Left lung (tissue), 10 donors: ENCODE results near the gene WWC2. TPM values are rescaled to one million over a fixed set of nuclear protein-coding genes. Genes with fewer than 3 reads are reported as not detected.

Experiments
- ATAC-seq: fragments of 200-7000 bp; cut with Tn5 transposase; one replicate; pipeline ENCODE4 v1.9.1; 2020; ENCODE audit warnings: moderate library complexity
- DNase-seq, 4 donors: peaks; one replicate each; pipeline ENCODE4 v3.0.0-alpha.2; 2013 to 2020
- H3K27ac ChIP-seq, 2 donors: fragments of 200-600 bp; sonication (generic) in 1 of 2; one replicate each; pipeline versions ENCODE4 v1.5.0 to v1.8.0; 2020 to 2021
- H3K27me3 ChIP-seq, 2 donors: fragments of 200-600 bp; sonication (generic) in 1 of 2; one replicate each; pipeline versions ENCODE4 v1.5.0 to v1.8.0; 2020 to 2021
- H3K36me3 ChIP-seq, 2 donors: fragments of 200-600 bp; sonication (generic) in 1 of 2; one replicate each; pipeline versions ENCODE4 v1.5.0 to v1.8.0; 2020 to 2021
- H3K4me1 ChIP-seq, 2 donors: fragments of 200-600 bp; one replicate each; pipeline ENCODE4 v1.8.0; 2021
- H3K4me3 ChIP-seq, 2 donors: fragments of 200-600 bp; sonication (generic) in 1 of 2; one replicate each; pipeline versions ENCODE4 v1.5.0 to v1.8.0; 2020 to 2021; ENCODE audit warnings: mild to moderate bottlenecking in 1 of 2
- H3K9me3 ChIP-seq, 2 donors: fragments of 200-600 bp; sonication (generic) in 1 of 2; one replicate each; pipeline versions ENCODE4 v1.5.0 to v1.8.0; 2020 to 2021
- intact Hi-C, 2 donors: fragments of 100-400 bp; cut with DNase I; formaldehyde crosslinking; loops; one replicate each; pipeline versions ENCODE4 v1.11.2 to v1.14.2; 2022
- polyA plus RNA-seq, 6 donors: library from polyadenylated mRNA; unstranded; fragments of 120-200 nt; gene quantifications; one replicate each; pipeline ENCODE4 v1.2.1, GENCODE V29; 2013; ENCODE audit not compliant: insufficient read length in 6 of 6
- total RNA-seq, 2 donors: library from RNA; stranded (reverse); fragmentation: NEBNext Ultra II Directional; extraction: Animal tissue kit (Norgen Biotek cat#: 25700); gene quantifications; one replicate each; pipeline ENCODE4 v1.2.1, GENCODE V29; 2021
- TF ChIP-seq, protein P1 (sequence below), 2 donors: fragments of 200-600 bp; sonication (generic) in 1 of 2; IDR thresholded peaks; one replicate each; pipeline versions ENCODE4 v1.5.0 to v1.8.0; 2021; ENCODE audit warnings: antibody characterized with exemption in 2 of 2
- donor health status: DM: no; HTN: yes; CAD: no.
- donor health status: DM: no; HTN: no; CAD: no.

Gene WWC2
- total and polyA plus RNA-seq, 8 donors, result 39.6 to 96.9 (median 52.3) TPM

DNA sequence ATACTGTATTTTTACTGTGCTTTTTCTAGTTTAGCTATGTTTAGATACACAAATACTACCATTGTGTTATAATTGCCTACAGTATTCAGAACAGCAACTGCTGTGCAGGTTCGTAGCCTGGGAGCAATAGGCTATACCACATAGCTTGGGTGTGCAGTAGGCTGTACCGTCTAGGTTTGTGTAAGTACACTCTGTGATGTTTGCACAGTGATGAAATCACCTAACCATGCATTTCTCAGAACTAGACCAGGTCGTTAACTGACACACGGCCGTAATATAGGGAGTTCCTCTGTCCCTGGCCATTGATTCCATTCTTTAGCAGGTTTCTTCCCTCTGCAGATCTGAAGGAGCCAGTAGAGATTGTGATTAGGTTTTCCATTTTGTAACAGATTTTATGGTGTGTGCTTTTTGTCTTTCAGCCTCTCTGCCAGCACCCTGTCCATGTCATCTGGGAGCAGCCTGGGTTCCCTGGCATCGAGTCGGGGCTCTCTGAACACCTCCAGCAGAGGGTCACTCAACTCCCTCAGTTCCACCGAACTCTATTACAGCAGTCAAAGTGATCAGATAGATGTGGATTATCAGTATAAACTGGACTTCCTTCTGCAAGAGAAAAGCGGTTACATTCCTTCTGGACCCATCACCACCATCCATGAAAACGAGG is 161.6 kb downstream of the WWC2 start:
- ATAC-seq (peak; percentile 78), DNase-seq (peak in 1 of 4 donors; percentile 44)
- intact Hi-C loops, result no loop called here
- Histone ChIP-seq H3K9me3 (no peaks in the 10 kb centered on the region), H3K36me3 (peaks cover 0 to 15% of the 10 kb centered on the region in 2 donors), H3K4me1 (peaks cover 9 to 19% of the 10 kb centered on the region in 2 donors), H3K27ac (peak overlapping the region in 1 of 2 donors; percentile 30), H3K4me3 (no peak overlapping the region), H3K27me3 (no peaks in the 10 kb centered on the region)
- TF ChIP-seq, protein P1, sequence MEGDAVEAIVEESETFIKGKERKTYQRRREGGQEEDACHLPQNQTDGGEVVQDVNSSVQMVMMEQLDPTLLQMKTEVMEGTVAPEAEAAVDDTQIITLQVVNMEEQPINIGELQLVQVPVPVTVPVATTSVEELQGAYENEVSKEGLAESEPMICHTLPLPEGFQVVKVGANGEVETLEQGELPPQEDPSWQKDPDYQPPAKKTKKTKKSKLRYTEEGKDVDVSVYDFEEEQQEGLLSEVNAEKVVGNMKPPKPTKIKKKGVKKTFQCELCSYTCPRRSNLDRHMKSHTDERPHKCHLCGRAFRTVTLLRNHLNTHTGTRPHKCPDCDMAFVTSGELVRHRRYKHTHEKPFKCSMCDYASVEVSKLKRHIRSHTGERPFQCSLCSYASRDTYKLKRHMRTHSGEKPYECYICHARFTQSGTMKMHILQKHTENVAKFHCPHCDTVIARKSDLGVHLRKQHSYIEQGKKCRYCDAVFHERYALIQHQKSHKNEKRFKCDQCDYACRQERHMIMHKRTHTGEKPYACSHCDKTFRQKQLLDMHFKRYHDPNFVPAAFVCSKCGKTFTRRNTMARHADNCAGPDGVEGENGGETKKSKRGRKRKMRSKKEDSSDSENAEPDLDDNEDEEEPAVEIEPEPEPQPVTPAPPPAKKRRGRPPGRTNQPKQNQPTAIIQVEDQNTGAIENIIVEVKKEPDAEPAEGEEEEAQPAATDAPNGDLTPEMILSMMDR (IDR thresholded peaks at IDR 0.05), result no peak

DNA sequence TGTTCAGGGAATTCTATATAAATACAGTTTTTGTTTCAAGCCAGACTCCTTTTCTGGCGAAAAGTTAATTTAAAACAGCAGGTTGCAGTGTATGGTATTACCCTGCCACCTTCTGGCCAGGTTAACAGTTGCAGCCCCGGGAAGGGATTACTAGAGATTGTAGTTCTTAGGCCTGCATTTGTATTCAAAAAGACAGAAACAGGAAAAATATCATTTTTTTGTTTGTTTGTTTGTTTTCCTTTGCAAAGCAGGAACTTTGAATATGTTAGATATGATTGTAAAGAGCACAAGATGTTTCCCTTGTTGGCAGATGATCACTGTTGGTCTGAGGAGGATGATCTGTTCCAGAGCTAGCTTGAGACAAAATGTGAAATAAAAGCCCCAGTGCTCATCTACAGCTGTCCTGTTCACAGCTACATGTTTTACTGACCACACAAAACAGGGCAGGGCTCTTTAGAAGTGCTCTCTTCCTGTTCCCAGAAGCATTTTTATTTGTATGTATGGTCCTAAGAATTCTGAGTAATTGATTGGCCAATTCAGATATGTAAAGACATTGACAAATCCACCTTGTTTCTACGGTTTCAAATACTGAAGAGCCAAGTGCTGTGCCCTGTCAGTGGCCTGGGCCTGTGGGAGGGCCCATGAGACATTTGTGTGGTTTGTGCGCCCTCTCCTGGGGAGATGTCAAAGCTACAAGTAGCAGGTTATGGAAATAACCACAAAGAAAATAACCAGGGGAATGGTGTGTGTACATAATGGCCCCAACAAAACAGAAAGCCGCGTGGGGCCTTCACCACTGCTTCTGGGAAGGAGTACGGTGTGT is 163.1 kb downstream of the WWC2 start:
- intact Hi-C loops, result no loop called here
- peak; percentile 96 for ATAC-seq
- peaks cover 0 to 21% of the 10 kb centered on the region in 2 donors for H3K36me3 ChIP-seq
- peak overlapping the region; percentile 15 to 40 for H3K27ac ChIP-seq
- H3K4me1 ChIP-seq, result peaks cover 9 to 19% of the 10 kb centered on the region in 2 donors
- no peaks in the 10 kb centered on the region for H3K27me3 ChIP-seq
- TF ChIP-seq, protein P1 (IDR thresholded peaks at IDR 0.05), result peak; percentile 68 to 78
- H3K4me3 ChIP-seq, result no peak overlapping the region
- DNase-seq, result peak in 3 of 4 donors; percentile 50 to 80 (median 78)
- no peaks in the 10 kb centered on the region for H3K9me3 ChIP-seq

DNA sequence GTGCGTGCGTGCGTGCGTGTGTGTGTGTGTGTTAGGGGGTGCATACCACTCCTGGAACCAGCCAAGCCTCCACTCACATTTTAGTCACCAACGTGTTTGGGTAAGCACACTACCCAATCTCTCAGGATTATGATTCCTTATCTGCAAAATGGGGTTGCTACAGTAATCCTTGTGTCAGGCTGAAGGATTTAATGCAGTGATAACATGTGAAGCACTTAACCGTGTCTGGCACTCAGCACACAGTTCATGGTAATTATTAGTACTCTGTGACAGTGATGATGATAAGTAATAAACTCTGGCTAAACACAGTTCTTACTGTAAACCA is 163.7 kb downstream of the WWC2 start:
- no peaks in the 10 kb centered on the region for H3K9me3 ChIP-seq
- H3K27ac ChIP-seq, result peak overlapping the region in 1 of 2 donors; percentile 15
- H3K4me1 ChIP-seq, result peaks cover 9 to 19% of the 10 kb centered on the region in 2 donors
- intact Hi-C loops, result no loop called here
- H3K36me3 ChIP-seq, result peaks cover 0 to 21% of the 10 kb centered on the region in 2 donors
- no peak for ATAC-seq
- TF ChIP-seq, protein P1 (IDR thresholded peaks at IDR 0.05), result no peak
- no peak for DNase-seq
- H3K4me3 ChIP-seq, result no peak overlapping the region
- H3K27me3 ChIP-seq, result no peaks in the 10 kb centered on the region

DNA sequence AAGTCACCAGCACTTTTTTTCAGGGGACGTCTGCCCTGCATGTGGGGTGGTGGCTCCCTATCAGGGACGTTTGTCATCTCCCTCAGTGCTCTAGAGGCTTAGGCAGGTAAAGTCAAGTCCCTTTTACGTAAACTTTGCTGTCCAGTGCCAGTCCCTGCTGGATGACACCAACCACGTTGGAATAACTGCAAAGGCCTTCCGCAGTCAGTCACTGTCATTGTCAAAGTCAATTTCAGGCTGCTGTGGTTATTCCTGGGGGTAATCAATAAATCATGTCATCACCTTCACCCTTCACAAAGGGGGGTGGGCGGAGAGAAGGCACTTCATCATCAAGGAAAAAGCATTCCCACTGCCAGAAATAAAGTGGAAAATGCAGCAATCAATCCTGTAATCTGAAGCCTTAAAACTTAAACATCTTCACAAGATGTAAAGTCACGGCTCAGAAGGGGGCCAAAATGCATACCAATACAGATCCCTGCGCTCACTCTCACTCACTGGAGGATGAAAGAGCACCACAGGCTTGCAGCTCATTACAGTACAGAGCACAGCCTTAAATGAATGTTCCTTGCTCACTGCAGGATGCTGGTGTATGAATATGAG is 164.8 kb downstream of the WWC2 start:
- Histone ChIP-seq H3K27ac (no peak overlapping the region), H3K4me3 (no peak overlapping the region), H3K4me1 (peaks cover 9 to 19% of the 10 kb centered on the region in 2 donors), H3K27me3 (no peaks in the 10 kb centered on the region), H3K36me3 (peaks cover 0 to 28% of the 10 kb centered on the region in 2 donors), H3K9me3 (no peaks in the 10 kb centered on the region)
- DNase-seq (no peak), ATAC-seq (no peak)
- TF ChIP-seq, protein P1 (IDR thresholded peaks at IDR 0.05), result no peak
- intact Hi-C loops, result no loop called here

DNA sequence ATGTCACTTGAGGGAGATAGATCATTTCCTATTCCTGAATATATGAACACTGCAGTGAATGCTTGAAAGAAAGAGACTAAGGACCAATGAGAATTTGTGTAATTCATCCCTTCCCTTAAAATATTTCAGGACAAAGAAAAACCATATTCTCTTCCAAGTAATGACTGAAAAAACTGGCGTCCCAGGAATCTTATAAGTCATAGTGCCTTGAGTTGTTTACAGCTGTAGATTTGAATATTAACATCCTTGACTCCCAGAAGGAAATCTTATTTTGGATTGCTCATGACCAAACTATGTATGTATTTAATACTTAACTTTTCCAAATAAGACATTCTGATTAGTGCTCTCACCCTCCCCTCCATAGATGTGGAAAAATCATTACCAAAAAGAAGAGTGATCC is 165.6 kb downstream of the WWC2 start:
- Histone ChIP-seq H3K27ac (no peak overlapping the region), H3K4me1 (peaks cover 9 to 19% of the 10 kb centered on the region in 2 donors), H3K4me3 (no peak overlapping the region), H3K9me3 (no peaks in the 10 kb centered on the region), H3K27me3 (no peaks in the 10 kb centered on the region), H3K36me3 (peaks cover 0 to 35% of the 10 kb centered on the region in 2 donors)
- TF ChIP-seq, protein P1 (IDR thresholded peaks at IDR 0.05), result no peak
- intact Hi-C loops, result loop anchor here in 1 of 2 donors (5.0 kb wide), 1 partner anchor 322 kb away; no protein-coding TSS in a partner anchor
- no peak for DNase-seq
- no peak for ATAC-seq
